CD1c-positive myeloid dendritic cell (primary cell): ENCODE data around the gene TDP1.
"Not testable (repeated sequence)": the region's sequence is repeated elsewhere in the genome, so short reads cannot be mapped to it uniquely, and the experiment has no call there.

Experiments used
- DNase-seq: peaks from one replicate; pipeline ENCODE4 v3.0.0-alpha.2; 2016; ENCODE audit errors: extremely low spot score

TDP1 gene

DNA sequence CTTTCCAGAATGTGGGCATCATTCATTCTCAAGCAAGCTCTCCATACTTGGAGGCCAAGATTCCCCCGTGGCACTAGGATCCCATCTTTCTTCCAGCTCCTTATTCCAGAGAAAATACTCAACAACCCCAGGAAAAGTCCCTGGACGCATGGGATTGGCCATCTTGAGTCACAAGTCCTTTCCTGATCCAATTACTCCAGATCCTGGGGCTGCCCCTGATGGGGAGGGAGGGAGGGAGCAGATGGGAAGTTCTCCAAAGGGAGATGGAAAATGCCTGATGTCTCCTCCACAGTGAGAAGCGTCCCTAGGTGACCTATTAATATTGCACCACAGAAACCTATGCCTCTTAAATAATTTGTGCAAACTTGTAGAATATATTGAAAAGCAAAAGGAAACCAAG lies 93.7 kb downstream of the TDP1 start:
- DNase-seq, result no peak

DNA sequence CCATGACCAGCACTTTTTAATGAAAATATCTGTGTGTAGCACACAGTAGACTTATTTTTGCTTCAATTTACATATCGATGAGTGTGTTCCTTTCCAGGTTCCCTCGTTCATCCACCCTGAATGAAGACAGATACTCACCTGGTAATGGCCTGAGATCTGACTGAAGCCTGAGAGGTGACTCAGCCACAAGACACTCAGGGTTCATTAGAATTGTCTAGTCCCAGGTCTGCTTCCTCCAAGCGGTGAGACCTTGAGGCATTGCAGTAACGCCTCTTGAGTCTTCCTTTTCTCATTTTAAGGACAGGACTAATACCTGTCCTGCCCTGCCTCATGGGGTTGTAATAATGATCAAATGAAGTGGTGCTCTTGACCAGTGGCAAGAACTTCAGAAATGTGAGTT lies 94.5 kb downstream of the TDP1 start:
- DNase-seq, result no peak

DNA sequence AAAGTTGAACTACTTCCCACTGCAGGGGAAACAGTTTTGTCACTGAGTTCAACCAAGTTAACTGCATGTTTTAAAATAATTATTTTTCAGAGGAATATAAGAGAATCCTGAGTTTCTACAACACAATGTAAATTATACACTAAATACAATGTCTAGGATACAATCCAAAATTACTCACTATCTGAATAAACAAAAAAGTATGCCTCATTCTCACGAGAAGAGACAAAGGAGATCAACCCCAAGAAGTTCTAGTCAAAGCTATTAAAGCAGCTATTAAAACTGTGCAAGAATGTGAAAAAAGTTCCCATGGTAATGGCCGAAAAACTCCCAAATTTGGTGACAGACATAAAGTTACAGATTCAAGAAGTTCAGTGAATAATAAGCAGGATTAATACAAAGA lies 97.3 kb downstream of the TDP1 start:
- DNase-seq, result no peak

DNA sequence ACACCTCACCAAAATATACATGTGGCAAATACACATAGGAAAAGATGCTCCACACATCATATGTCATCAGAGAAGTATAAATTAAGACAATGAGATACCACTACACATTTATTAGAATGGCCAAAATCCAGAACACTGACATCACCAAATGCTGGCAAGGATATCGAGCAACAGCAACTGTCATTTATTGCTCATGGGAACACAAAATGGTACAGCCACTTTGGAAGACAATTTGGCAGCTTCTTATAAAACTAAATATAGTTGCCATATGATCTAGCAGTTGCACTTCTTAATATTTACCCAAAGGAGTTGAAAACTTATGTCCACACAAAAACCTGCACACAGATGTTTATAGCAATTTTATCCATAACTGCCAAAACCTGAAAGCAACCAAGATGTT lies 99.1 kb downstream of the TDP1 start:
- no peak for DNase-seq

DNA sequence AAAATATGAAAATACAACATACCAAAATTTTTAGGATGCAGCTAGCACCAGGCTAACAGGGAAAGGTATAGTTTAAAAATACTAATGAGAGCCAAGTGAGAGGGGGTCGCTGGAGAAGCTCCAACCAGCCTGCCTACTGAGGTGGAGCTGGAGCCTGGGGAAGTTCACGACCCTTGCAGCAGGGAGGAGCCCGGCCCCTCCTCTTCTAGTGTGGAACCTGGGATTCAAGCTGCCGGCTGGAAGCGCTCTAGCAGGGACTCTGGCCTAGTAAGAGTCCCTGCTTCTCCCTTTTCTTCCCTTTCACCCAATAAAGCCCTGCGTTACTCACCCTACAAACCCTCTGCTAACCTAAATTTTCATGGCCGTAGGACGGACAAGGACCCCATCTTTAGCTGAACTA lies 101.1 kb downstream of the TDP1 start:
- no peak for DNase-seq

DNA sequence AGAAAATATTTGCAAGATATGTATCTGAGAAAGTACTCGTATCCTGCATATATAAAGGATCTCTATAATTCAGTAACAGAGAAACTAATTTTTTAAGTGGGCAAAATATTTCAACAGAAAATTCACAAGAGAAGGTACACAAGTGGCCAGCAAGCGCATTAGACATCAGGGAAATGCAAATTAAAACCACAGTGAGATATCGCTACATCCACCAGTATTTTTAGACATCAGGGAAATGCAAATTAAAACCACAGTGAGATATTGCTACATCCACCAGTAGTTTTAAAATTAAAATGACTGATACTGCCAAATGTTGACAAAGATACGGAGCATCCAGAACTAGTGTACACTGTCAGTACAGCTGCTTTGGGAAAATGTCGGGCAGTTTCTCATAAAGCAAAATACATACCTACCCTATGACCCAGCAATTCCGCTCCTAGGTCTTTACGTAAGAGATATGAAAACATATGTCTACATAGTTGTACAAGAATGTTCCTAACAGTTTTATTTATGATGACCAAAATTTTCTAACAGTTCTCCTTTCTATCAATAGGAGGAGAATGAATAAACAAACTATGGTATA lies 103.2 kb downstream of the TDP1 start:
- no peak for DNase-seq

DNA sequence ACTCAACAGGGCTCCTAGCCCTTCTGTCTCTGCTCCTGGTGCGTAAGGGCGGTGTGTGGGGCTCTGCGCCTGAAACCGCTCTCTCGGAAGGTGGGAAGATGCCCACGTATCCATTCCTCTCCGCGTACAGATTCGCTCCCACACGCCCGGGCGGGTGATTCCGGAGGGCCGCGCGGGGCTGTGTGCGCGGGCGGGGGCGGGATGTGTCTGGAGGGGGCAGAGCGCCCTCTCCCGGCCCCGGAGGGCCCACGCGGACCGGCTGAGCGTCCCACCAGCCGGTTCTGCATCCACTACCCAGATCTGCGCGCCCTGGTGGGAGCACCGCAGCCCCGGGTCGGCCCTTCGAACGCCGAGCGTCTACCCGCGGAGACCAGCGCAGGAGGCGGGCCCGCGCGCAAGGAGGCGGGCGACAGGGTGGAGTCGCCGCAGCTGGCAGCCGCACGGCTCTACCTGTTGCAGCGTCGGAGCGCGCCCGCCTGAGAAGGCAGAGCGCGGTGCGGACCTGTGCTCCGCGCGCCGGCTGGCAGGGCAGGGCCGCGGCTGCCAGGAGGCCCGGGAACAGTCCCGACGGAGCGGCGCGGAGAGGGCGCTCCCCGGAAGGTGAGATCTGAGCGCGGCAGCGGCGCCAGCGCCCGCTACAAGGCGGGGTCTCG lies 104.7 kb downstream of the TDP1 start:
- peak; percentile 77 for DNase-seq

DNA sequence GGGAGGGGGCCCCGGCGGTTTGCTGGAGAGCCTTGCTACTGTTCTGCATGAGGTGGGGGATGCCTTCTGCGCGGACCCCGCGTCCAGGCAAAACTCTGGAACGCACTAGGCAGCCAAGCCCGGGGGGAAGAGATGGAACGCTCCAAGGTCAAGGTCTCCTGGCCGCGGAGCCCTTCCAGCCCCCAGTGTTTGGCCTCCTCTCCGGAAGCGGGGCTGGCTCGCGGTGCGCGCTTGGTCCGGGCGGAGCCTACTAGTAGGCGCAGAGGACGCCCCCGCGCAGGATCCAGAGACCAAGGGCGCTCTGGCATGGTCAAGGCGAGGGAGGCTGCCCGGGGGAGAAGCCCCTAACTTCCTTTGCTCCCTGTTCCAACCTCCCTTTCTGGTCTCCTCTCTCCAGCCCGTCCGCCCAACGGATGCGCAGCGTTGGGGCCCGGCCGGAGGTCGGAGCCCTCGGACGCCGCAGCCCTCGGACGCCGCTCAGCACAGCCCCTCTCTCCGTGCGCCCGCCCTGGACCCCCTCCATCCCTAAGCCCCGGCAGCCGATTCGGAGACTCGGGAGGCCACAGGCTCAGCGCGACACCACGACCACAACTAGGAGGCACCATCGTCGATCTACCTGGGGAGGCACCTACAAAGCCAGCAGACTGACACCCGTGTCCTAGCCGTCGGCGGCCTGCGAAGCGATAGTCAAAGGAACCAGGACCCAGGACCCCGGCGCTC lies 105.4 kb downstream of the TDP1 start:
- peak; percentile 65 for DNase-seq

DNA sequence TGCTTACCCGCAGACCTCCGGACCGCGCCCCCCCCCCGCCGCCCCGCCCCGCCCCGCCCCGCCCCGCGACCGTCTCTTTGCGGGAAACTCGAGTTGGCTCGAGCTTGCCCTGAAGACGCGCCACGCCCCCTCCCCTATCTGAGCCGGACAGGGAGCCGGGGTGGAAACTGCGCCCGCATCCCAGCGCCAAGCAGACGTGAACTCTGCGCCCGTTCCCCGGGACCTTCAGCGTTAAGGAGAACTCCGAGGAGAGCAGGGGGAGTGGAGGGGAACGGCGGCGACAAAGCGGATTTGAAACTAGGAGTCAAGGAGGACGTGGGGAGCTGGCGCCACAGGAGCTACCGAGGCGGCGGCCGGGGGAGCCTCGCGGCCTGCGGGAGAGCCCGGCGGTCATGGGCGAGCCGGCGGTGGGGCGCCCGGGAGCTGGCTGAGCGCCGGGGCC lies 106.0 kb downstream of the TDP1 start, which contains the start of gene KCNK13:
TSS of gene KCNK13 (plus strand) at position 310 of the 442 bp plus-strand sequence. CDS start 212 bp downstream, outside the sequence.
- DNase-seq, result peak; percentile 90

DNA sequence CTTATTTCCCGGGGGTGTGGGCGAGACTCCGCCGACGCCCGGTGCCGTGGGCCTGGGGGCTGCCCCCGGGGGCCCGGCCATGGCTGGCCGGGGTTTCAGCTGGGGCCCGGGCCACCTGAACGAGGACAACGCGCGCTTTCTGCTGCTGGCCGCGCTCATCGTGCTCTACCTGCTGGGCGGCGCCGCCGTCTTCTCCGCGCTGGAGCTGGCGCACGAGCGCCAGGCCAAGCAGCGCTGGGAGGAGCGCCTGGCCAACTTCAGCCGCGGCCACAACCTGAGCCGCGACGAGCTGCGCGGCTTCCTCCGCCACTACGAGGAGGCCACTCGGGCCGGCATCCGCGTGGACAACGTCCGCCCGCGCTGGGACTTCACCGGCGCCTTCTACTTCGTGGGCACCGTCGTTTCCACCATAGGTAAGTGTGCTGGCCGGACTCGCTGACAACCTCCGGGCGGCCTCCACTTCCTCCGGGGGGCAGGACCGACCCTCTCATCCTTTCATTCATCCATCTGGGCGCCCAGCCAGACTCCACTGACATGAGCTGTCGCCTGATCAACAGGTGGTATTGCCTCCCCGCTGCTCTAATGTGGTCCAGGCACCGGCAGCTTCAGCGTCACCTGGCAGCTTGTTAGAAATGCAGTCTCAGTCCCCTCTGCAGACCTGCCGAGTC lies 106.5 kb downstream of the TDP1 start:
- DNase-seq, result peak; percentile 21

DNA sequence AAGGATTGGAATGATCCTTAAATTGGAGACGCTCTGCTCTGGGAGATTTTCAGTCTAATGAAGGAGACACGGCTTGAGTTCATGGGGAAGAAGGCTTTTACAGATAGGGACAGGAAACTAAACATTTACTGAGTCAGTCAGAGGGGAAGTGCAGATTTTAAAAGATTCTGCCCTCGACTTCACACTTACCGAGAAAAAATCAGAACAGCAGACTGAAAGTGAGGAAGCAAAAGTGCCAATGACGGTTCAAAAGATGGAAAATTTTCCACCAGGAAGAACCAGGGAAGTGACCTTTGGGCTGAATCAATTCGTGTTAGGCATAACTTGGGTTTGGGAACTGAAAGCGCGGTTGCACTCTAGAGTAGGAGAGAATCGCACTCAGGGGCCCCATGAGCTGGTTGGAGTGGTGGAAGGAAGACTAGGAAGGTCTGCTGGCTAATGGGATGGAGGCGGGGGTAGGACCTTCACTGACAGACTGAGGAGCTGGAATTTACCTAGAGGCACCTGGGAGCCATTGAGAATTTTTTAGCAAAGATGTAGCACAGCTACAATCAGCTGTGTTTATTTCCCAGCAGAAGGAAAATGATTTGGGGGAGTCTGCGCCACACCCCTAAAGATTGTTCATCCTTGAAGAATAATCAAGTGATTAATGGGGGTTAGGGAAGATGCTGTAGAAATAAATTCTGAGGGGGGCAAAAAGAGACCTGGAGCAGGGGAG lies 107.3 kb downstream of the TDP1 start:
- DNase-seq, result peak; percentile 89

DNA sequence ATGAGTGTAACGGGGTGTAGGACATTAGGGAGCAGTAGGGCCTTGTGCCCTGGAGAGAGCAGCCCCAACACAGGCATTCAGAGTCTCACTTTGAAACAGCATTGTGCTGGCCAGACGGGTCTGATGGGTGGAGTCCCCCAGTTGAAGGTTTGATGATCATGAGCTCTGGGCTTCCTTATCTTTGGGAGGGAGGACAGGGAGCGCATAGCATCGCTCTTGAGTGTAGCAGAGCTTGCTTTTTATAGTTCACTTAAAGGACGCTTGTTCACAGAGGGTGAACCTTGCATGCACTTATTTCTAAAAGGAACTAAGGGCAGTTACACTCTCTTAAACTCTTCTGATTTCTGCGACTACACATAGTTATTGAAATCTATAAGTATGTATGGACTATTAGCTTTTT lies 116.6 kb downstream of the TDP1 start:
- no peak for DNase-seq

DNA sequence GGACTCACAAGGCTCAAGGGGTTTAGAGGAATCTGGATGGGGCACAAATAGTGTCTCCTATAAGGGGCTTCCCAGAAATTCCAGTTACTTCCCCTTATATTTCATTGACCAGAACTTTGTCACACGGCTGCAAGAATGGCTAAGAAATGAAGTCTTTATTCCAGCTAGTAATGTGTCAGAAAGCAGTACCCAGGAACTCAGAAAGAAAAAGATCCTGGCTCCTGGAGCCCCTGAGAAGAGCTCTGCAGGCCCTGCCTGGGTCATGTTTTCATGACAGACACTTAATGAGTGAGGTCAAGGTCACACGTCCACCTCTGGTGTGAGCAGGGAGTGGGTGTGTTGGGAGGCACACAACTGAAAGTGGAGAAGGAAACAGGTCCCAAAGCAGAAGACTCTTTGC lies 123.8 kb downstream of the TDP1 start:
- peak; percentile 22 for DNase-seq

DNA sequence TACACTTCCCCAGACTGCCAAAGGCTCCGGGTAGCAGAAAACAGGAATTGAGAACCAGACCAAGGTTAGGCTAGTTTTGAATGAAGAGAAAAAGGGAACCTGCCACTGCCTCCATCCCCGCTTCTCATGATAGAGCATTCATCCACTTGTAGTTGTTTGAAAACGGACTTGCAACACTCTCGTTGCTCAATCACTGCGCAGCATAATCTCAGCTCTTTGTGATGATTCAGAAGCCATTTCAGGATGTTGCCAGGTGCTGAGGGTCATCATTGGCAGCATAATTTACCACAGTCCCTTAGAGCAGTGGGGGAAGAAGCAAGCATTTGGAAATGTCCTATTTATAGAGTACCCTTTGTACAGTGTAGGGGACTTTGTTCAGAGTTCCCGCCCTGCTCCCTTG lies 131.7 kb downstream of the TDP1 start:
- peak; percentile 97 for DNase-seq

DNA sequence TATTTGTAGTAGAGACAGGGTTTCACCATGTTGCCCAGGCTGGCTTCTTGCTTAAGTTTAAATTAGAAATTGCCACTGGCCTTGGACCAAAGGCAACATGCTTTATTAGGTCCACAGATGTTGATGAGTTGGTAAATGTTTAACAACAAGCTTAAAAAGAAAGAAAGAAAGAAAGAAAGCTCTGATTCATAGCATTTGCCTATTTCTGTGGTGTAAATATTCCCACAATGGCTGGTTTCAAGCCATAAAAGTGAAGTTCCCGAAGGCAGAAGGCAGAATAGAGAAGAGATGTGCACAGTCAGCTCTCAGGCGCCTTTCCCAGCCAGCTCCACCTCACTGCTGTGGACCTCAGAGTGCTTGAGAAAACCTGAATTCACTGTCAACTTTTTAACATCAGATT lies 132.4 kb downstream of the TDP1 start:
- DNase-seq, result peak; percentile 36

DNA sequence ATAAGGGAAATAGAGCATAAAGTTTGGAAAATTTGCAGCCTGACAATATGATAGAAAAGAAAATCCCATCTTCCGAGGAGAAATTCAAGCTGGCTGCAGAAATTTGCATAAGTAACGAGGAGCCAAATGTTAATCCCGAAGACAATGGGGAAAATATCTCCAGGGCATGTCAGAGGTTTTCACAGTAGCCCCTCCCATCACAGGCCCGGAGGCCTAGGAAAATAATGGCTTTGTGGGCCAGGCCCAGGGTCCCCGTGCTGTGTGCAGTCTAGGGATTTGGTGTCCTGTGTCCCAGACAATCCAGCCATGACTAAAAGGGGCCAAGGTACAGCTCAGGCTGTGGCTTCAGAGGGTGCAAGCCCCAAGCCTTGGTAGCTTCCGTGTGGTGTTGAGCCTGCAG lies 133.8 kb downstream of the TDP1 start:
- not testable (repeated sequence) for DNase-seq

DNA sequence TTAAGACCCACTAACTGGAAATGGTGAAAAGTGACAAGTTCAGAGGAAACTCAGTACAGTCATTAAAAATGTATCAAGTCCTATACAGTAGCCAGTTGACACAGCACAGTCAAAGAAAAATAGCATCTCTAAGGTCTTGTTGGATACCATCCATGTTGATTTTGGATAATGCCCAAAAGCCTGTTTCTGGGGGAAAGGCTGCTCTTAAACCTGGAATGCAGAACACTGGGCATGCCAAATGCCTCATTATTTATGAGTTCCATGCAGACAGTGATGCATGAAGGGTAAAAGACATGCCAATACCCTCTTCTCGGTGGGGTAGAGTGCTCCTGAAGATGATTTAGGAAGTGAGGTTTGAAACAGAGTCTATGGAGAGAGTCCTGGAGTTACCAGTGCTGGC lies 135.7 kb downstream of the TDP1 start:
- DNase-seq, result no peak

DNA sequence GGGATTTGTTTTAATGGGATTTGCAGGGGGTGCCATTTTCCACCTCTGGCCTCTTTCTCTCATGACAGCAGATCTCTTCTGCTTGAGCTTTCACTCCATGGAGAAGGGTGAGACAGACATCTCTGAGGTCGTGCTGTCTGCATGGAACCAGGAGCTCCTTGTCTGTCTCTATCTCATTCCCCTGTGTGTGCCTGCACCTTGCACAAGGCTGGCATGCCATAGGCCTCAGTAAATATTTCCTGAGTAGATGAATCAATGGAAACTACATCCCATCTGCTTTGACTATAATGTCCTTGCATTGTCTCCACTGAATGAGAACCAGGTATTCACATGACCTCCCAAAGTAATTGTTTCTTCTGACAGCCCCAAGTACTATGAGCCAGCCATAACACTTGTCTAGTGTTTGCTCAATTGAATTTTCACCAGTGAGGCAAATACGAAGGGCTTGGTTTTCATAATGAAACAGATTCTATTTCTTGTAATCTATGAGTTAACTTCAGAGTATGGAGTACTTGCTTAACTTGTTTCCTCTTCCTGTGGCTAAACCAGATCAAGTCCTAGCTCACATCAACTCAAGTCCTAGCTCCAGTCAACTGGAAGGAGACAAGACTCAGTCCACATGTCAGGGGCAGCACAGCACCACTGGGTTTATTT lies 138.3 kb downstream of the TDP1 start:
- peak; percentile 38 for DNase-seq
